GM18511 (cell line): ENCODE measurements around the gene HDGFL3.
A peak's percentile ranks its signal among the peaks of the same experiment; 100 is the strongest.
"Not testable (repeated sequence)": the region's sequence is repeated elsewhere in the genome, so short reads cannot be mapped to it uniquely, and the experiment has no call there.

Source experiments
- ATAC-seq: cut with Tn5 transposase; IDR thresholded peaks from one replicate; pipeline ENCODE4 v1.9.1; 2021; ENCODE audit warnings: mild to moderate bottlenecking, moderate library complexity; ENCODE audit not compliant: unreplicated experiment

Gene HDGFL3

DNA sequence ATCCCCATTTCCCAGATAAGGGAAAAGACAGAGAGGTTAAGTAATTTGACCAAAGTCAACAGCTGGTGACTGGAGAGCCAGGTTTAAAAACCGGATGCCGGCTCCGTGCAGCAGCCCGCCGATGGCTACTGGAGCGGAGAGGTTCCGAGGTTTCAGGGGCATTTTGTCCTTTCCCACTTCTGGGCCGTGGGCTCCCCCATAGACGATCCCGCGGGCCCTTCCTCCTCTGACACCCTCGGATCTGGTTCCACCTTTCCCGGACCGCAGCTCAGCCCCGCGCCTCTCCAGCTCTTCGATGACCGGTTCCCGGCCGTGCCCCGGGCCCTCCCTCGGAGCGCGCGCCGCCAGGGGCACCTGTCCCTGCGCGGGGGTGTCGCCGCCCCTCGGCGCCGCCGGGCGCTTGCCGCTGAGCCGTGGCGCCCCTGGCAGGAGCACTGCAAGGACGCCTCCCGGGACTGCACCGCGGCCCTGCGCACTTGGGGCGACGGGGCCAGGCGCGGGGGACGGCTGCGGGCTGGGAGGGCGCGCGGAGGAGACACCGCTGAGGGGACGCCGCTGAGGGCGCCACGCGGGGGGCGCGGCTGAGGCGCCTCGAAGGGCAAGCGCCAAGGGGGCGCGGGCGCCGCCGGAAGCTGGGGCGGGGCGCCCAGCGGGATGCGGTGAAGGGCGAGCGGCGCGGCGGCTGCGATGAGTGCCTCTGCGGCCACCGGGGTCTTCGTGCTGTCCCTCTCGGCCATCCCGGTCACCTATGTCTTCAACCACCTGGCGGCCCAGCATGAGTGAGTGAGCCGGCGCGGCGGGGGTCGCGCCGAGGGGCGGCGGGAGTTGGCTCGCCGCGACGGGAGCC is 100.4 kb downstream of the HDGFL3 start, which contains the start of gene TM6SF1:
TM6SF1 (plus strand) TSS at position 652 of the 847 bp plus-strand sequence; CDS start at position 688, 36 bp downstream.
- ATAC-seq = peak; percentile 45

DNA sequence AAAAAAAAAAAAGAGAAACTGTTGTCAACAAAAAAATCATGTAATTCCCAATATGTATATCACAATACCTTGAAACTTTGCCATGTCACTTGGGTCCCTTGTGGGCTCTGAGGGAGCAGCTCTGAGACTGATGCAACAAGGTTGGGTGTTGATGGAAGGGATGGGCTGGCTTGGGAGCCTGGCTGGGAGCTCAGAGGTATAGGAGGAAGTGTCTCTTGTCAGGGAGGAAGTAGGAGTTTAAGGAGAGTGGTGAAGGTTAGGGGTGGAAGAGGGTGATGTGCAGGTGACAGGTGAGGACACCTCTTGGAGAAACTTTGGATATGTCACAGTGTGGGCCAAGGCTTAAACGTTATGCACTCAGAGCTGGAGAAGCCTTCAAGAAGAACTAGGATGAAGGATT is 102.2 kb downstream of the HDGFL3 start:
- no peak for ATAC-seq

DNA sequence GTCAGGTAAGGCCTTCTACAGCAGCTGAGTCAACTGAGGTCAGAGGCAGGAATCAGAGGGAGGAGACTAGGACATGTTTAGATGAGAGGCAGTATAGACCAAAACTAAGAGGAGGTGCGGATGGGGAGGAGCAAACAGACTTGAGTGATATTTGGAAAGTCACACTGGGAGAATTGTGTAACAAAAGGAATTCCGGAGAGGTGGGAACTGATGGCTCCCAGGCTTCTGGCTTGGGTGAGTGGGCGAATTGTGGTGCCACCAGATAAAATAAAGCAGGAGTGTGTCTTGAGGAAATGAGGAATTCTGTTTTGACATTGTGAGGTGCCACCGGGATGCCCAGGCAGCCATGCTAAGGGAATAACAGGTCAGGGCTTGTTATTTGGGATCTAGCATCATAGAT is 103.5 kb downstream of the HDGFL3 start:
- no peak for ATAC-seq

DNA sequence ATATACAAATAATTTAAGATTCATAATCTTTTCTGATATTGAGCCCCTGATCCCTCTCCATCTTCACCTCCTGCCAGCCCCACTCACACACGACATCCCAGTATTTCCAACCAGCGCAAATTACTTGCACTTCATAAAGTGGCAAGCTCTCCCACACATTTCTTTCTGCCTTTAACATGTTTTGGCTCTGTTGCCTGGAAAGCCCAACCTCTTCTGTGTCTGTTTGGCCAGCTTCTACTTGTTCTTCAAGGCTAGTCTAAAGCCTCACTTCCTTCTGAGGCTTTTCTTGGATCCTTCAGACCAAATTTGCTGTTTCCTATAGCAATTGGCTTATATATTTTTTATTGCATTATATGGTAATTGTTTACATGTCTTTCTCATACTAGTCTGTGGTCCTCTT is 105.3 kb downstream of the HDGFL3 start:
- ATAC-seq = no peak

DNA sequence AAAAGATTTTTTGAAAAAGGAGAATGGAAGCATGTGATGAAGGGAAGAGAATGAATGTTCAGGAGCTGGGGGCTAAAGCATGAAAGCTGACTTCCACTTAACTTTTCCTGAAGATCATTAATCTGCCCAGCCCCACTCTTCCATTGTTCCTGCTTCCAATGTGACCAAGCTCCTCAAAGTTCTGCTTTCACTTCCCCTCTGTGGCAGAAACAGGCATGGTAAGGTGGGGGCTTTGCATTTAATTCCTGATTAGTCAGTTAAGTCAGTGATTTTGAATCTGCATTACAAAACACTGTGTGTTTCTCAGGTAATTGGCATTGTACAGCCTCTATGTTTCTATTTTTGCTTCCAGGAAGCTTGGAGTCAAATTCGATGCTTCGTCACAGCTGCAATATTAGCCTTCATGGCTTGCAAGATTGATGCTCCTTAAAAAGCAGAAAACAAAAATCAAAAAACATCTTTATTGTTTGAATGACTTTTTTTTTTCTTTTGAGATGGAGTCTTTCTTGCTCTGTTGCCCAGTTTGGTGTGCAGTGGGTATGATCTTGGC is 107.5 kb downstream of the HDGFL3 start:
- ATAC-seq = no peak

DNA sequence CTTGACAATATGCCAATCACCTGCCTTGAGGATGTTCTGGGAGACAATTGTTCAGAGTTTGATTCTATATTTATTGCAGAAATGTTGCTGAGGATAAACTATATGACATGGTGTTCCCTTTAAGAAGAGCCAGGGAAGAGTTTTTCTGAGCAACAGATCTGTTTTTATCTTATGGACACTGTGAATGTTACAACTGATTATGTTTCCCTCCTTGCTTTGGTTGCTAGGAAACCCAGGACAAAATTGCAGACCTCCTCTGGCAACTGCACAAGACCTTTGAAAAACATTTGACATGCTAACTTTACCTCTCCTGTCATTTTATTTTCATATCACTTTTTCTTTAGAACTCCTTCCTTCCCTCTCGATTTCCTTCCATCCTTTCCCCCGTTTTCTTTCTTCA is 108.3 kb downstream of the HDGFL3 start:
- ATAC-seq = no peak

DNA sequence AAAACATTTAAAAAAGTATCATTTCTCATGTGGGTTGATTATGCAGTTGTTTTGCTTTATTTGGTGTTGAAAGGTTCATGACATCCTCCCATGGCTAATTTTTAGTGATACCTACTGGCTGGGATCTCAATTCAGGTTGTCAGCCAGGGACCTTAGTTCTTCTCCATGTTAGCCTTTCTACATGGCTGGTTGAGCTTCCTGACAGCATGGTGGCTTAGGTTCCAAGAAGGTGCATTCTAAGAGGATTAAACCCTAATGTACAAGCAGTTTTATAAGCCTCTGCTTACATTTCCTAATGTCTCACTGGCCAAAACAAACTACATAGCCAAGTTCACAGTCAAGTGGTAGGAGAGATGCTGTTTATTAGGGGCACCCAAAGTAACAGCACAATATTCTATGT is 109.5 kb downstream of the HDGFL3 start:
- no peak for ATAC-seq

DNA sequence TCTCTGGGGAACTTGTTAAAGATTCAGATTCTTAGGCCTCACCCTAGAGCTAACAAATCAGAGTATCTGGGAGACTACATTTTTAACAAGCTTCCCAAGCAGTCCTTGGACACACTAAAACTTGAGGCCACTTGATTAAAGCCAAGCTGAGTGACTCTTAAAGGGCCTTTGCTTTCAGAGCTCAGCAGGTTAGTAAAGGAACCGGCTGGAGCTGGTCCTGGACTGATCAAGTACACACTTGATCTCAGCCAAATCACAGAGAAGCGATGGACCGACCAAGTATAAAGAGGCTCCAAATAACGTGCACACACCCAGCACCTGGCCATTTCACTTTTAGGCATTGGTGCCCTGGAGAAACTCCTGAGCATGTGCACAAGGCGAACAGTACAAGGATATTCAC is 113.0 kb downstream of the HDGFL3 start:
- ATAC-seq = no peak

DNA sequence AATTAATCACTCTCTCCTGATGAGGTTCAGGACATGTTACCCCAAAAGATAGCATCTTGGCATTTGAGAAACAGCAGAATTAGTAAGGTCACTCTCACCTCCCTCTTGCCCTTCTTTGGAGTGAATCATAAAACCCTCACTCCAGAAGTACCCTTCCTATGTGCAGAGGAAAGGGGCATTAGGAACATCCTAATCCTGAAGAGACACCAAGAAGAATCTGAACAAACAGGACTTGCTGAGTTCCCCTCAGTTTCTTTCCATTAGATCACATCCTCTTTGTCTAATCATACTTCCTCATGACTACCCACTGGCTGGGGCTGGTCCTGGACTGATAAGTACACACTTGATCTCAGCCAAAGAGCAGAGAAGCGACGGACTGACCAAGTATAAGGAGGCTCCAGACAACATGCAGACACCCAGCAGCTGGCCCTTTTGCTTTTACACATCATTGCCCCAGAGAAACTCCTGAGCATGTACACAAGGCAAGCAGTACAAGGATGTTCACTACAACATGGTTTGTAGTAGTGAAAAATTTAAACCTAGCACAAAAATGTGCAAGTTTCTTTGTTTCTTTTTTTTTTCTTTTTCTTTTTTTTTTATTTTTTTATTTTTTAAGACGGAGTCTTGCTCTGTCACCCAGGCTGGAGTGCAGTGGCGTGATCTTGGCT is 115.2 kb downstream of the HDGFL3 start:
- ATAC-seq = peak; percentile 89

DNA sequence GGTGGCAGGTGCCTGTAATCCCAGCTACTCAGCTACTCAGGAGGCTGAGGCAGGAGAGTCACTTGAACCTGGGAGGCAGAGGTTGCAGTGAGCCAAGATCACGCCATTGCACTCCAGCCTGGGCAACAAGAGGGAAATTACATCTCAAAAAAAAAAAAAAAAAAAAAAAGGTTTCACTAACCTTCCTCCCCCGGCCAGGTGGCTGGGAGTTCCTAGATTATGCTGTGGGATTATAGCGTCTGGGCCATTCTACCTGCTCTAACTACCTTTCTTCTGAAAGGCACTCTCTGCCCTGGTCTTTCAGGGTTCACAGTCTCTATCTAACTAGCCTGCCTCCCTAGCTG is 115.7 kb downstream of the HDGFL3 start:
- ATAC-seq = not testable (repeated sequence)

DNA sequence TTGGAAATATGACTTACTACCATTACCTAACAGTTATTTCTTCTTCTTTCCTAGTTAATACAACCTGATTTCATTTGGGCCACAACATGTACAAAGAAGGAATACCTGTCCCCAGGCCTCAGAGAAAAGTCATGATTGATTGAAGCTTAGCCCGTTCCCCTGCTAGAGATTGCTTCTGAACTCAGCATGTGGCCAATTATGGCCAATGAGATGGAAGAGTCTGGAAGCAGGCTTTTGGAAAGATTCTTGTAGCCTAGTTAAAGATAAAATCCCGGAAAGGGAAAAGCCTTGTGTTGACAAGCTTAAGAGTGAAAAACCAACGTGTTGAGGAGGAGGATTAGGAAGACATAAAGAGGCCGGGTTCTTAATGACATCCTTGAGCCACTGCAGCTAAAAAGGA is 117.2 kb downstream of the HDGFL3 start:
- ATAC-seq = no peak

DNA sequence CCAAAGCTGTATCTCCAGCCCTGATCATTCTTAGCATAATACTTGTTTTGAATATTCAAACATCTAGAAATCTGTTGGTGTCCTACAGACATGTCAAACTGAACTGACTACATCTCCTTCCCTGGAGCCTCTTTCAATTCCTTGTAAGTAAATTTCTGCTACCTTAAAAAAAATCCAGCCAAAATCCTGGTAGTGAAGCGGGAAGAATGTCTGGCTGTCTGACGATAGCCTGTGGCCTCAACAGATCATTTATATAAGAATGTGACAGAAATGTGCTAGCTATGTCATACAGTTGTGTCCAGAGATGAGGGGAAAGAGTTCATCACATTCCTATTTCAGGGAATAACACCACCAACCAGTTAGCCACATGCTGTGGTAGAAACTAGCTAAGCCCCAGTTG is 118.7 kb downstream of the HDGFL3 start:
- ATAC-seq = no peak

DNA sequence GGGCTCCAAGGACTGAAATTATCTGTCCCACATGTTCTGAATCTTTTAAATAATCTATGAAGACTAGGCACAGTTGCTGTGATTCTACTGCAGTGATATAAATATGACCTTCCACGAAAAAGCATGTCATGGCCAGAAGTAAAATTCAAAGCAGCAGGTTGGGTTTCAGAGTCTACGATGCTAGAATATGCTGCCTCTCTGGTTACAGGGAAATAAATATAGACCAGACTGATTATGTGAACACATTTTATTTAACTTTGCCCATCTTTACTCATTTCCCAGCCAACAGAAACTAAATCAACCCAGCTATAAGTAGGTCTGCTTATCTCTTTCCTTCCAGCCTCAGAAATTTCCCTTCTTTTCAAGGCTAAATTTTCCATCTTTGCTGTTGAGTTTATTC is 120.0 kb downstream of the HDGFL3 start:
- ATAC-seq = no peak

DNA sequence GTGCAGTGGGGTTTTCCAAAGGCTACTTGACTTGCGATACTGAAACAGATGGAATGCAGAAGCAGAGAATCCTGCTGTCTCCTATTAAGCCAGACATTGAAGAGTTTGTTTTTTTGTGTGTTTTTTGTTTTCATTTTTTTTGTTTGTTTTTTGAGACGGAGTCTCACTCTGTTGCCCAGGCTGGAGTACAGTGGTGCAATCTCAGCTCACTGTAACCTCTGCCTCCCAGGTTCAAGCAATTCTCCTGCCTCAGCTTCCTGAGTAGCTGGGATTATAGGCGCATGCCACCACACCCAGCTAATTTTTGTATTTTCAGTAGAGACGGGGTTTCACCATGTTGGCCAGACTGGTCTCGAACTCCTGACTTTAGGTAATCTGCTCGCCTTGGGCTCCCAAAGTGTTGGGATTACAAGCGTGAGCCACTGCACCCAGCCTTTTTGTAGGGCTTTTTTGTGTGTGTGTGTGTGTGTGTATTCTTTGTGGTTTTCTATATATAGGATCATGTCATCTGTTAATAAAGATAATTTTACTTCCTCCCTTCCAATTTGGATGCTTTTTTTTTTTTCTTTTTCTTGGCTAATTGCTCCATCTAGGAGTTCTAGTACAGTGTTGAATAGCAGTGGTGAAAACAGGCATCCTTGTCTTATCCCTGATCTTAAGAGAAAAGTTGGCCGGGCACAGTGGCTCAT is 121.6 kb downstream of the HDGFL3 start:
- ATAC-seq = not testable (repeated sequence)

DNA sequence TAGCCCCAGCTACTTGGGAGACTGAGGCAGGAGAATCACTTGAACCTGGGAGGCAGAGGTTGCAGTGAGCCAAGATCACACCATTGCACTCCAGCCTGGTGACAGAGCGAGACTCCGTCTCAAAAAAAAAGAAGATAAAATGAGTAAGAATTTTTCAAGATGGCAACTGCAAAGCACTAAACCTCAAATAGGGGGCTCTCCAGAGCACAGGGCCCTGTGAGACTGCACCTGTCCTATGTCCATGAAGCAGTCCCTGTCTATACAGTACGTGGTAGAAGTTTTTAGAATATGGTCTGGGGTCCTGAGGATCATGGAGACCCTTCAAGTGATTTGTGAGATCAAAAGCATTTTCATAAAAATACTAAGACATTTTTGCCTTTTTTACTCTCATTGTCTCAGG is 122.2 kb downstream of the HDGFL3 start:
- ATAC-seq = not testable (repeated sequence)

DNA sequence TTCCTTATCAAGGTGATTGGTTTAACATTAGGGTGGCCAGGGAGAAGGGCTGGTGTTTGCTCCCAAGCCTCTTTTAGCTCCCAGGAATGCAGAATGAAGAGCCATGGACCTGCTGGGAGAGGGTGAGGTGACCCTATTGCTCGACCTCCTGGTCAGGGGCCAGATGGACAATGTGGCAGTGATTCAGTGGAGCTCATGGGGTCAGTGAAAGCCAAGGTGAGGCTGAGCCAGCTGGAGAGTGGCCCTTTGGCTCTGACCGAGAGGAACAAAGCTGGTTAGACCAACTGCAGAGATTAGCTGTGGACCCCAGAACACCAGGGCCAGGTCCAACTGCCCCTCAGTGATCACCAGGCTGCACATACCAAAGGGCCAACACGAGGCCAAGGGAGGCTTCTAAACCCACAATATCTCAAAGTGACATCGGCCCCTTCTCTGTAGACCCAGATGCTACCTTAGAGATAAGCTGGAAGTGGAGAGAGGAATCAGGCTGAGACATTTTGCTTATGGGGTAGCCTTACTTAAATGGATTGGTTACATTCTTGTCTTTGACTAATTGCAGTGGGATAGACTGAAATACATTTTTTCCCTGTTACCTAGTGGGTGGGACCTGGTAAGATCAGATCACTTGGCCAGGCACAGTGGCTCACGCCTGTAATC is 124.8 kb downstream of the HDGFL3 start:
- ATAC-seq = no peak

DNA sequence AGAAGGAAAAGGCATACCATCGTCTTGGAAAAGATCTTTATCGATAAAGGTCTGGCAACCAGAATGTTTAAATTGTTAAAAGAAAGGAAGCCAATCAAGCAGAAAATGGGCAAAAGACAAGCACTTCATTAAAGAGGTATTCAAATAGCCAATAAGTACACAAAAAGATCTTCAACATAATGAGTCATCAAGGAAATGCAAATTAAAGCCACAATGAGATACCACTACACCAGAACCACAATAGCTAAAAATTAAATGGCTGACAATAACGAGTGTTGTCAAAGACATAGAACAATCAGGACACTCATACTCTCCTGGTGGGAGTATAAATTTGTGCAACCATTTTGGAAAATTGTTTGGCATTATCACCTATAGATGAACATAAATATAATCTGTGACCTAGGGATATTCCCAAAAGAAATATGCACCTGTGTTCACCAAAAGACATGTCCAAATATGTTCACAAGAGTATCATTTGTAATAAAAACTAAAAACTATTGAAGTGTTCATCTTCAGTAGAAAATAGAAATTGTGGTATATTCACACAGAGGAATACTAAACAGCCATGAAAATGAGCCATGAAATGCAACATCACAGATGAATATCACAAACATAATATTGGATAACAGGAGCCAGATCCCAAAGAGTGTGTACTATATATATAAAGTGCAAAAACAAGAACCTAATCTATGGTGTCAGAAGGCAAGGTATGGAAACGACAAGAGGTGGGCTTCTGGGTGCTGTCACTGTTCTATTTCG is 126.2 kb downstream of the HDGFL3 start:
- no peak for ATAC-seq

DNA sequence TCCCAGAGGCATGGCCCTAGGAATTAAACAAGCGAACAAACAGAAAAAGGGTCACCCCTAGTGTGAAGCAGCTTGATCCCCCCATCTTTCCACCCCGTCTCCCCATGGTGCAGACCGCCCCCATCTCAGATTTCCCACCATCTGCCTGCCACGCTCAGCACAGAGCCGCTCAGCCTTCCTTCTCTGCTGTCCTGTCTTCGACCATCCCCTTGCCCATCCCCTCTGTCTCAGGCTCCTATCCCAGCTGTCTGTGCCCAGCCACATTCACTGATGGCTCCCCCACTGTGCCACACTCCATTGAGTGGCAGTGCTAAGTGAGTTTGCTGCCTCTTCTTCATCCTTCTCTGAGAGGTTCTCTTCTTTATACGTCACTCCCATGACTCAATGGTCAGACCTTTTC is 128.9 kb downstream of the HDGFL3 start:
- no peak for ATAC-seq
